ENCODE data around the gene CHCHD6. TPM values are rescaled to one million over a fixed set of nuclear protein-coding genes. Genes with fewer than 3 reads are reported as not detected.

CHCHD6 gene
- total RNA-seq, 4 donors from 2014 or later = 30.3 to 46.5 (median 33.6) TPM

DNA sequence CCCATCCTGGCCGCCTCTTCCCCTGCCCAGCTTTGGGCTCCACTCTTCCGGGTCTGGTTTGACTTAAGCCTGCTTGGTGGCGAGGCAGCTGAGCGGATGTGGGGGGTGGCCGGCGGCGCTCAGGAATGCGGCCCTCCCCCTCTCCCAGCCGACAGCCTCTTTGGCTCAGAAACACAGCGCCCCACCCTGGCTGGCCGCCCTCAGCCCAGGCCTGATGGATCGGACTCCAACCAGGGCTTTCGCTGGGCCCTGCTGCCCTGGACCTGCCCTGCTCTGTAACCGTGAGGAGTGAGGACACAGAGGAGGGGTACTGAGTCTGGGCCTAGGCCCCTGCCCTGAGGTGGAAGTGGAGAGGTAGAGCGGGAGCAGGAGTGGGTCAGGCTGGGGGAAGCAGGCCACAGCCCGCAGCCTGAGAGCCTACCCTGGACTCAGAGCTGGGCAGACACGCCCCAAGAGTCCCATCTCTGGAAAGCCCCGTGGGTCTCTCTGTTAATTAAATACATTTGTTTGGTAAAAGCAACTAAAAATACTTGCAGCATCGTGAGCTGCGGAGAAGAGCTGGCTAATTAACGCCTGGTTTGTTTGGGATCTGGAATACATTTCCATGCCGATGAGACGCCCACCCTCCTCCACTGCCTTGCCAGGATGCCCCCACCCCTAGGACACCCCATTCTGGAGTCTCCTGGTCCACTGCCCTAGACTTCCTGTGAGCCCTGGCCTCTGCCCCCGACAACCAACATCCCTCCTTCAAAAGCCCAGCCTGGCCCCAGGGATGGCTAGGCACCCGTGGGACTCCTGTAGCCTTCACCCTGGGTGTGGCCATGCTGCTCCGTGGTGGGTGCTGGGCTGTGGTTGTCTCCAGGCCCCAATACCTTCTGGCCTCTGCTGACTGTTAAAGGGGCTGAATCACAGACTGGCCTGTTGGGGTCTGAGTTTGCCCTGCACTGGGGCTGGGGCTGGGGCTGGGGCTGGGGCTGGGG is 298.4 kb downstream of the CHCHD6 start:
- H3K4me1 ChIP-seq = peaks cover 0 to 56% (median 31%) of the 10 kb centered on the region in 4 donors
- H3K27ac ChIP-seq = peak overlapping the region; percentile 44 to 86 (median 75)
- H3K27me3 ChIP-seq = no peaks in the 10 kb centered on the region
- H3K4me3 ChIP-seq = peak overlapping the region in 1 of 4 donors; percentile 31
- 20 to 43% methylated on average over 12 to 25 of the region's 26 CpGs for WGBS, 2 donors
- no peaks in the 10 kb centered on the region for H3K9me3 ChIP-seq
- H3K36me3 ChIP-seq = peaks cover 0 to under 1% (median 0%) of the 10 kb centered on the region in 3 donors
- peak in 1 of 2 donors; percentile 72 for TF ChIP-seq EP300 (IDR thresholded peaks at IDR 0.05)
- TF ChIP-seq, protein P1, sequence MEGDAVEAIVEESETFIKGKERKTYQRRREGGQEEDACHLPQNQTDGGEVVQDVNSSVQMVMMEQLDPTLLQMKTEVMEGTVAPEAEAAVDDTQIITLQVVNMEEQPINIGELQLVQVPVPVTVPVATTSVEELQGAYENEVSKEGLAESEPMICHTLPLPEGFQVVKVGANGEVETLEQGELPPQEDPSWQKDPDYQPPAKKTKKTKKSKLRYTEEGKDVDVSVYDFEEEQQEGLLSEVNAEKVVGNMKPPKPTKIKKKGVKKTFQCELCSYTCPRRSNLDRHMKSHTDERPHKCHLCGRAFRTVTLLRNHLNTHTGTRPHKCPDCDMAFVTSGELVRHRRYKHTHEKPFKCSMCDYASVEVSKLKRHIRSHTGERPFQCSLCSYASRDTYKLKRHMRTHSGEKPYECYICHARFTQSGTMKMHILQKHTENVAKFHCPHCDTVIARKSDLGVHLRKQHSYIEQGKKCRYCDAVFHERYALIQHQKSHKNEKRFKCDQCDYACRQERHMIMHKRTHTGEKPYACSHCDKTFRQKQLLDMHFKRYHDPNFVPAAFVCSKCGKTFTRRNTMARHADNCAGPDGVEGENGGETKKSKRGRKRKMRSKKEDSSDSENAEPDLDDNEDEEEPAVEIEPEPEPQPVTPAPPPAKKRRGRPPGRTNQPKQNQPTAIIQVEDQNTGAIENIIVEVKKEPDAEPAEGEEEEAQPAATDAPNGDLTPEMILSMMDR (IDR thresholded peaks at IDR 0.05) = peak; percentile 21 to 75 (median 56)
- peak in 1 of 2 donors; percentile 24 for TF ChIP-seq POLR2A (IDR thresholded peaks at IDR 0.05)
- DNase-seq (ENCODE audit: low spot score in 2 of 2) = peak; percentile 74 to 82

DNA sequence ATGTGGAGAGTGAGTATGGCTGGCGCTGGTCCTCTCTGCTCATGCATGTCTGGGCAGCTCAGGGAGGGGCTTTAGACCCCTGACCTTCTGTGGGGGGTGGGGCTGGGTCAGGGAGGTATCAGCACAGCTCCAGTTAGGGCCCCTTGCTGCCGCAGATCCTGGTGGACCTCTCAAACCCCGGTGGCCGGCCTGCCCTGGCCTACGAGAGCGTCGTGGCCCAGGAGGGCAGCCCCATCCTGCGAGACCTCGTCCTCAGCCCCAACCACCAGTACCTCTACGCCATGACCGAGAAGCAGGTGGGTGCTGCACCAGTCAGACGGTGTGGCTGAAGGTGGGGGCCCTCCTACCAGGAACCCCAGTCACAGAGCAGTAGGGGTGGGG is 299.1 kb downstream of the CHCHD6 start:
- TF ChIP-seq EP300 (IDR thresholded peaks at IDR 0.05) = no peak
- no peak for TF ChIP-seq POLR2A (IDR thresholded peaks at IDR 0.05)
- TF ChIP-seq, protein P1 (IDR thresholded peaks at IDR 0.05) = no peak
- Histone ChIP-seq H3K27me3 (no peaks in the 10 kb centered on the region), H3K4me1 (peaks cover 0 to 55% (median 31%) of the 10 kb centered on the region in 4 donors), H3K4me3 (no peak overlapping the region), H3K9me3 (no peaks in the 10 kb centered on the region), H3K36me3 (peaks cover 0 to 5% (median 0%) of the 10 kb centered on the region in 3 donors), H3K27ac (peak overlapping the region in 3 of 4 donors; percentile 44 to 86 (median 85))
- DNase-seq (ENCODE audit: low spot score in 2 of 2) = no peak
- 93 to 95% methylated on average over 4 to 11 of the region's 12 CpGs for WGBS, 2 donors

DNA sequence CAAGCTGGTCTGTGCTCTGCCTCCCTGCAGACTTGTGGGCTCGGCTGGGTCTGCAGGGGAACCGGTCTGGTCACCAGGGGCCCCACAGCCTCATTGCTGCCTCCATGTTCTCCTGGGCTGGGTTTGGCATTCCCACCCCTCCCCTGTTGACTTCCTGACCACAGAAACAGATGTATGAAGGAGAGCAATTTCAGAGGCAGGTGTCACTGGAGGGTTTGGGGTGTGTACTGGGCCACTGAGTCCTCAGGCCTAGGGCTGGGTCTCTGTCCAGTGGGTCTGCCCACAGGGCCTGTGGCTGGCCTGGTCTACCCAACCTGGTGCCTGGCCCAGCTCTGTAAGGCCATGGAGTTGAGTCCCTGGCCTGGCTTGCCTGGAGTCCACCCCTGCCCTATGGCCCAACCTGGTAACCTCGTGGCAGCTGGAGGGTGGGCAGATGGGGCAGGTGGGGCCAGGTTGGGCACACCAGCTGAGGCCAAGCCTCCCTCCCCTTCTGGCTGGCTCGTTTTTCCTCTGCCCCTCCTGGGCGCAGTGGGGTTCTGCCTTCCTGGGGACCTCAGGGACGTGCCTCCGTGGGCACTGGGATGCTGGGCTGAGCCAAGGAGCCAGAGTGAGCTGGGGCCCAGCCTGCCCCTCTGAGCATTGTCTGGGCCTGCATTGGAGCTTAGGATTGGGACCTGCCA is 299.7 kb downstream of the CHCHD6 start:
- H3K4me1 ChIP-seq = peaks cover 0 to 52% (median 31%) of the 10 kb centered on the region in 4 donors
- H3K36me3 ChIP-seq = peaks cover 0 to 8% (median 0%) of the 10 kb centered on the region in 3 donors

DNA sequence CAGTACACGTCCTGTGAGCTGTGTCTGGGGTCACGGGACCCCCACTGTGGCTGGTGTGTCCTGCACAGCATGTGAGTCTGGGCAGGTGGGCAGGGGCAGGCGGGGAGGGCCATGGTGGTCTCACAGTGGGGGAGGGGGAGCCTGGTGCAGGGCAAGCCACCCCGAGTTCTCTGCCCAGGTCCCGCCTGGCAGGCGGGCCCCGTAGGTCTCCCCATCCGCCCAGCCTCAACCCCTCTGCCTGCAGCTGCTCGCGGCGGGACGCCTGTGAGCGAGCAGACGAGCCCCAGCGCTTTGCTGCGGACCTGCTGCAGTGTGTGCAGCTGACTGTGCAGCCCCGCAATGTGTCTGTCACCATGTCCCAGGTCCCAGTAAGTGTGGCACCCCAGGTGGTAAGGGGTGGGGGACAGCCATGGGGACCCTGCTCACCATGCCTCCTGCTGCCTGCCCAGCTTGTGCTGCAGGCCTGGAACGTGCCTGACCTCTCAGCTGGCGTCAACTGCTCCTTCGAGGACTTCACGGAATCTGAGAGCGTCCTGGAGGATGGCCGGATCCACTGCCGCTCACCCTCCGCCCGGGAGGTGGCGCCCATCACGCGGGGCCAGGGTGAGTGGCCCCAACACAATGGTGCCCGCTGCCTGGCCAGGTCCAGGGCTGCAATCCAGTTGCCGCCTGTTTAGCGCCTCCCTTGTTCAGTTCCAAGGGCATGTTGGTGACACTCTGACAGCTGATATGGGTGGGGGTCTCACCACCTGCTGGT is 300.8 kb downstream of the CHCHD6 start:
- Histone ChIP-seq H3K36me3 (peaks cover 0 to 12% (median 0%) of the 10 kb centered on the region in 3 donors), H3K27ac (no peak overlapping the region), H3K4me1 (peaks cover 0 to 41% (median 28%) of the 10 kb centered on the region in 4 donors), H3K4me3 (no peak overlapping the region), H3K9me3 (no peaks in the 10 kb centered on the region), H3K27me3 (no peaks in the 10 kb centered on the region)
- DNase-seq (ENCODE audit: low spot score in 2 of 2) = no peak
- TF ChIP-seq POLR2A (IDR thresholded peaks at IDR 0.05) = no peak
- no peak for TF ChIP-seq EP300 (IDR thresholded peaks at IDR 0.05)
- TF ChIP-seq, protein P1 (IDR thresholded peaks at IDR 0.05) = no peak
- 60 to 93% methylated on average over 1 to 23 of the region's 32 CpGs for WGBS, 2 donors

More for the DNA sequence above, 299.7 kb downstream of the CHCHD6 start:
- WGBS, 2 donors = 88 to 93% methylated on average over 5 of the region's 7 CpGs
- peak overlapping the region in 2 of 4 donors; percentile 85 to 86 for H3K27ac ChIP-seq
- H3K27me3 ChIP-seq = no peaks in the 10 kb centered on the region
- no peaks in the 10 kb centered on the region for H3K9me3 ChIP-seq
- no peak for TF ChIP-seq POLR2A (IDR thresholded peaks at IDR 0.05)
- TF ChIP-seq, protein P1 (IDR thresholded peaks at IDR 0.05) = no peak
- TF ChIP-seq EP300 (IDR thresholded peaks at IDR 0.05) = no peak
- no peak for DNase-seq (ENCODE audit: low spot score in 2 of 2)
- H3K4me3 ChIP-seq = no peak overlapping the region
